HCT116 (cell line): ENCODE data around the gene CARD9. TPM values are rescaled to one million over a fixed set of nuclear protein-coding genes. Genes with fewer than 3 reads are reported as not detected.

Experiments used
- ATAC-seq: fragments of 200-7000 bp; cut with Tn5 transposase; 2 replicates; pipeline ENCODE4 v1.9.1; 2020; ENCODE audit warnings: mild to moderate bottlenecking, moderate library complexity
- BruUV-seq: library from RNA; stranded (reverse); fragments of 400-500 nt; replicated peaks from 2 replicates; lab custom pipeline; 2021; lab: Mats Ljungman, UMichigan
- CTCF ChIA-PET: fragments of 300-600 bp; sonication (Branson Sonifier 250); formaldehyde crosslinking; loops from one replicate; lab custom pipeline; 2021; ENCODE audit warnings: antibody characterized with exemption; lab: Charles Lee
- POLR2A ChIA-PET: fragments of 300-600, 350-600 bp; sonication (Branson Sonifier 250); formaldehyde crosslinking; loops from one replicate; lab custom pipeline; 2021; ENCODE audit warnings: antibody characterized with exemption; lab: Charles Lee
- RAD21 ChIA-PET, 2 experiments: fragments of 300-600 bp; sonication (Branson Sonifier 250); formaldehyde crosslinking; loops; one replicate each; lab custom pipeline; 2023; ENCODE audit warnings: low total read pairs in 2 of 2; ENCODE audit not compliant: uncharacterized antibody in 2 of 2, unreplicated experiment in 2 of 2, low non-redundant PET in 1 of 2; lab: Charles Lee
- DNase-seq: peaks from one replicate; pipeline ENCODE4 v3.0.0-alpha.2; 2010; ENCODE audit warnings: low read depth, low spot score
- H2AFZ ChIP-seq: fragments of 200-600 bp; shearing (Covaris generic), sonication (generic); 2 replicates; pipeline ENCODE4 v1.6.1; 2017; ENCODE audit warnings: low read depth, mixed run types, mixed read lengths, antibody characterized with exemption, low read length; ENCODE audit not compliant: poor library complexity, severe bottlenecking
- H3K27ac ChIP-seq: 2 replicates; pipeline ENCODE4 v1.5.1; 2012; ENCODE audit warnings: low read depth, low read length
- H3K27me3 ChIP-seq: fragments of 200-600 bp; sonication (generic); 2 replicates; pipeline ENCODE4 v1.6.1; 2016; ENCODE audit warnings: mixed run types, low read length, mixed read lengths; ENCODE audit not compliant: insufficient read depth
- H3K36me3 ChIP-seq, 2 experiments: fragments of 200-500 bp in 1 of 2; fragments of 200-600 bp in 1 of 2; sonication (Bioruptor generic) in 1 of 2; sonication (generic) in 1 of 2; 2 replicates each; pipeline versions ENCODE4 v1.5.1 to v1.6.1; 2014 to 2016; ENCODE audit warnings: low read length in 2 of 2, inconsistent platforms in 1 of 2, mixed read lengths in 1 of 2, mixed run types in 1 of 2; ENCODE audit not compliant: insufficient read depth in 2 of 2, control insufficient read depth in 1 of 2
- H3K4me1 ChIP-seq, 2 experiments: fragments of 200-600 bp in 1 of 2; sonication (generic) in 1 of 2; 2 replicates each; pipeline versions ENCODE4 v1.5.1 to v1.6.1; 2012 to 2017; ENCODE audit warnings: low read length in 2 of 2, inconsistent platforms in 1 of 2, mild to moderate bottlenecking in 1 of 2, mixed read lengths in 1 of 2, mixed run types in 1 of 2, moderate library complexity in 1 of 2; ENCODE audit not compliant: insufficient read depth in 2 of 2, control insufficient read depth in 1 of 2
- H3K4me2 ChIP-seq: fragments of 200-600 bp; sonication (generic); 2 replicates; pipeline ENCODE4 v1.6.1; 2017; ENCODE audit warnings: mixed run types, low read length, mixed read lengths
- H3K4me3 ChIP-seq, 2 experiments: fragments of 200-600 bp in 1 of 2; sonication (generic) in 1 of 2; replicated peaks in 1 of 2; 2 replicates each; pipeline ENCODE4 v1.5.1; 2011 to 2016; ENCODE audit warnings: low read length in 2 of 2, control low read depth in 1 of 2, low read depth in 1 of 2, mild to moderate bottlenecking in 1 of 2, mixed read lengths in 1 of 2, mixed run types in 1 of 2
- H3K79me2 ChIP-seq: fragments of 200-600 bp; sonication (generic); 2 replicates; pipeline ENCODE4 v1.6.1; 2017; ENCODE audit warnings: mild to moderate bottlenecking, mixed run types, low read length, moderate library complexity, mixed read lengths; ENCODE audit not compliant: insufficient read depth
- H3K9ac ChIP-seq: fragments of 200-600 bp; sonication (generic); 2 replicates; pipeline ENCODE4 v1.6.1; 2016; ENCODE audit warnings: low read length, mixed read lengths
- H3K9me2 ChIP-seq: fragments of 200-600 bp; sonication (generic), shearing (Covaris generic); 2 replicates; pipeline ENCODE4 v1.6.1; 2017; ENCODE audit warnings: mixed run types, mild to moderate bottlenecking, moderate library complexity; ENCODE audit not compliant: insufficient read depth
- H3K9me3 ChIP-seq, 2 experiments: fragments of 200-500 bp in 1 of 2; fragments of 200-600 bp in 1 of 2; sonication (Bioruptor generic) in 1 of 2; sonication (generic) in 1 of 2; 2 replicates each; pipeline ENCODE4 v1.6.1; 2014 to 2017; ENCODE audit warnings: low read length in 2 of 2, mixed read lengths in 2 of 2, inconsistent platforms in 1 of 2, low read depth in 1 of 2, mild to moderate bottlenecking in 1 of 2, mixed run types in 1 of 2, moderate library complexity in 1 of 2; ENCODE audit not compliant: control insufficient read depth in 1 of 2, insufficient read depth in 1 of 2
- H4K20me1 ChIP-seq: fragments of 200-600 bp; sonication (generic), shearing (Covaris generic); 2 replicates; pipeline ENCODE4 v1.6.1; 2017; ENCODE audit warnings: mixed run types, mild to moderate bottlenecking, moderate library complexity; ENCODE audit not compliant: insufficient read depth
- ATF3 ChIP-seq: IDR thresholded peaks from 2 replicates; pipeline ENCODE4 v1.6.1; 2012
- CTCF ChIP-seq, 3 experiments: fragments of 200-600 bp in 1 of 3; sonication (generic) in 1 of 3; IDR thresholded peaks in 2 of 3; conservative IDR thresholded peaks in 1 of 3; 2 replicates each; pipeline ENCODE4 v1.5.1; 2012 to 2017; ENCODE audit warnings: low read depth in 2 of 3, low read length in 2 of 3, antibody characterized with exemption in 1 of 3, borderline replicate concordance in 1 of 3, control low read depth in 1 of 3, mild to moderate bottlenecking in 1 of 3, mixed read lengths in 1 of 3, mixed run types in 1 of 3, moderate library complexity in 1 of 3; ENCODE audit not compliant: insufficient read depth in 1 of 3
- ELF1 ChIP-seq: IDR thresholded peaks from 2 replicates; pipeline ENCODE4 v1.6.1; 2012; ENCODE audit warnings: low read depth, borderline replicate concordance
- EZH2phosphoT487 ChIP-seq: fragments of 200-600 bp; IDR thresholded peaks from 2 replicates; pipeline ENCODE4 v1.6.1; 2018; ENCODE audit warnings: antibody characterized with exemption, borderline replicate concordance
- JUND ChIP-seq: IDR thresholded peaks from 2 replicates; pipeline ENCODE4 v1.6.1; 2012
- MAX ChIP-seq: IDR thresholded peaks from 2 replicates; pipeline ENCODE4 v1.6.1; 2012
- SRF ChIP-seq: IDR thresholded peaks from 2 replicates; pipeline ENCODE4 v1.6.1; 2012; ENCODE audit warnings: low read depth
- TCF7L2 ChIP-seq: IDR thresholded peaks from 2 replicates; pipeline ENCODE4 v1.7.0; 2011; ENCODE audit warnings: borderline replicate concordance, inconsistent platforms; ENCODE audit not compliant: insufficient read depth, insufficient read length; ENCODE audit errors: extremely low read depth
- YY1 ChIP-seq: IDR thresholded peaks from 2 replicates; pipeline ENCODE4 v1.6.1; 2011; ENCODE audit warnings: low read length, low read depth, moderate library complexity, mild to moderate bottlenecking; ENCODE audit not compliant: insufficient replicate concordance; ENCODE audit errors: extremely low read depth
- ZFX ChIP-seq: fragments of 450-650 bp; IDR thresholded peaks from 2 replicates; pipeline ENCODE4 v1.6.1; 2017
- ZNF274 ChIP-seq: fragments of 200-500 bp; sonication (Bioruptor generic); IDR thresholded peaks from 2 replicates; pipeline ENCODE4 v1.6.1; 2014; ENCODE audit warnings: mild to moderate bottlenecking, low read depth, low read length, inconsistent platforms
- intact Hi-C: fragments of 100-400 bp; cut with micrococcal nuclease; formaldehyde crosslinking; loops from 2 replicates; pipeline ENCODE4 v1.10.0; 2022
- total RNA-seq: library from RNA; stranded (reverse); gene quantifications from one replicate; pipeline ENCODE4 v1.2.1, GENCODE V29; 2021; ENCODE audit not compliant: unreplicated experiment

The CARD9 gene
- total RNA-seq, 1 experiment from 2014 or later, result 1.2 TPM

GRCh38 chr9:136412962-136413361 lies 39.5 kb upstream of the CARD9 start:
- H2AFZ ChIP-seq, result no peak overlapping the region
- no peaks in the 10 kb centered on the region for H3K9me3 ChIP-seq
- no peak overlapping the region for H3K27ac ChIP-seq
- no peak for DNase-seq
- no peak overlapping the region for H3K4me3 ChIP-seq
- no peak for TF ChIP-seq YY1
- TF ChIP-seq EZH2phosphoT487, result no peak
- ChIA-PET POLR2A (no interaction called here), RAD21 (no interaction called here), CTCF (interaction anchor here (1.3 kb wide), 1 partner anchor 11 kb away, joined by 3 read pairs; no protein-coding TSS in a partner anchor)
- no peak overlapping the region for H3K9ac ChIP-seq
- BruUV-seq, result no TSS peak
- H3K27me3 ChIP-seq, result no peaks in the 10 kb centered on the region
- H3K4me1 ChIP-seq, result peaks cover 12 to 25% of the 10 kb centered on the region in 2 experiments
- intact Hi-C loops, result no loop called here
- H3K4me2 ChIP-seq, result no peak overlapping the region
- peaks cover 38 to 59% of the 10 kb centered on the region in 2 experiments for H3K36me3 ChIP-seq
- ATAC-seq, result no peak
- peaks cover 86% of the 10 kb centered on the region for H3K79me2 ChIP-seq
- H4K20me1 ChIP-seq, result no peaks in the 10 kb centered on the region
- no peaks in the 10 kb centered on the region for H3K9me2 ChIP-seq

GRCh38 chr9:136411378-136411777 lies 37.9 kb upstream of the CARD9 start:
- H3K27me3 ChIP-seq, result no peaks in the 10 kb centered on the region
- no peak overlapping the region for H2AFZ ChIP-seq
- ChIA-PET POLR2A (no interaction called here), CTCF (no interaction called here), RAD21 (no interaction called here)
- peaks cover 86% of the 10 kb centered on the region for H3K79me2 ChIP-seq
- peaks cover 31 to 59% of the 10 kb centered on the region in 2 experiments for H3K36me3 ChIP-seq
- H3K4me2 ChIP-seq, result peak overlapping the region; percentile 91
- peak overlapping the region; percentile 96 for H3K9ac ChIP-seq
- TF ChIP-seq TCF7L2 (no peak), CTCF (IDR thresholded peaks at IDR 0.05 in 2 of 3, conservative IDR thresholded peaks at IDR 0.05 in 1 of 3; ENCODE audit: borderline replicate concordance in 1 of 3, insufficient read depth in 1 of 3, low read depth in 2 of 3, low read length in 2 of 3) (no peak), ZFX (no peak), ELF1 (no peak), MAX (no peak), ATF3 (no peak), SRF (no peak), YY1 (no peak), ZNF274 (no peak), JUND (no peak)
- no peaks in the 10 kb centered on the region for H4K20me1 ChIP-seq
- intact Hi-C loops, result no loop called here
- H3K4me1 ChIP-seq, result peaks cover 12 to 25% of the 10 kb centered on the region in 2 experiments
- ATAC-seq (no peak), DNase-seq (no peak)
- H3K9me2 ChIP-seq, result no peaks in the 10 kb centered on the region
- BruUV-seq, result TSS peak; percentile 69
- no peaks in the 10 kb centered on the region for H3K9me3 ChIP-seq
- peak overlapping the region; percentile 78 to 99 for H3K4me3 ChIP-seq
- peak overlapping the region; percentile 93 for H3K27ac ChIP-seq
